Liver (tissue), 9 donors: Measurements from ENCODE around the gene TAF5. TPM values are rescaled to one million over a fixed set of nuclear protein-coding genes. Genes with fewer than 3 reads are reported as not detected.

Experiments used
- DNase-seq: peaks from one replicate; pipeline ENCODE4 v3.0.0-alpha.2; 2017; ENCODE audit warnings: low spot score
- H3K27ac ChIP-seq, 2 donors: one replicate each; pipeline ENCODE4 v1.7.0; 2013; ENCODE audit warnings: inconsistent platforms in 2 of 2, low read length in 2 of 2, control low read depth in 1 of 2, low read depth in 1 of 2, mild to moderate bottlenecking in 1 of 2
- H3K27me3 ChIP-seq, 4 donors: one replicate each; pipeline versions ENCODE4 v1.6.1 to v1.7.0; 2013; ENCODE audit warnings: low read length in 3 of 4, inconsistent platforms in 1 of 4, mild to moderate bottlenecking in 1 of 4, moderate library complexity in 1 of 4; ENCODE audit not compliant: control insufficient read depth in 4 of 4, insufficient read depth in 4 of 4
- H3K36me3 ChIP-seq, 4 donors: one replicate each; pipeline versions ENCODE4 v1.6.1 to v1.7.0; 2013; ENCODE audit warnings: low read length in 3 of 4, mild to moderate bottlenecking in 3 of 4, low read depth in 1 of 4, moderate library complexity in 1 of 4; ENCODE audit not compliant: control insufficient read depth in 4 of 4, insufficient read depth in 3 of 4
- H3K4me1 ChIP-seq, 4 donors: one replicate each; pipeline versions ENCODE4 v1.6.1 to v1.7.0; 2013; ENCODE audit warnings: low read length in 3 of 4, mild to moderate bottlenecking in 3 of 4, moderate library complexity in 1 of 4; ENCODE audit not compliant: control insufficient read depth in 4 of 4, insufficient read depth in 4 of 4
- H3K4me3 ChIP-seq, 3 donors: one replicate each; pipeline versions ENCODE4 v1.6.1 to v1.7.0; 2013; ENCODE audit warnings: low read length in 3 of 3, control low read depth in 1 of 3, low read depth in 1 of 3, mild to moderate bottlenecking in 1 of 3
- H3K9ac ChIP-seq, 2 donors: one replicate each; pipeline ENCODE4 v1.7.0; 2013; ENCODE audit warnings: low read length in 2 of 2, mild to moderate bottlenecking in 2 of 2, moderate library complexity in 2 of 2, control low read depth in 1 of 2, low read depth in 1 of 2
- H3K9me3 ChIP-seq, 4 donors: one replicate each; pipeline versions ENCODE4 v1.6.1 to v1.7.0; 2013; ENCODE audit warnings: low read length in 3 of 4; ENCODE audit not compliant: control insufficient read depth in 4 of 4
- ATF3 ChIP-seq: IDR thresholded peaks from 2 replicates; pipeline ENCODE4 v1.6.1; 2016; ENCODE audit warnings: antibody characterized with exemption
- EGR1 ChIP-seq, 2 donors: IDR thresholded peaks; 2 replicates each; pipeline ENCODE4 v1.6.1; 2016 to 2018; ENCODE audit warnings: antibody characterized with exemption in 2 of 2, low read depth in 2 of 2
- FOXA1 ChIP-seq: IDR thresholded peaks from 2 replicates; pipeline ENCODE4 v1.6.1; 2016; ENCODE audit warnings: antibody characterized with exemption
- FOXA2 ChIP-seq: IDR thresholded peaks from 2 replicates; pipeline ENCODE4 v1.6.1; 2016; ENCODE audit warnings: antibody characterized with exemption
- GABPA ChIP-seq, 2 donors: IDR thresholded peaks in 1 of 2; conservative IDR thresholded peaks in 1 of 2; 2 replicates each; pipeline ENCODE4 v1.6.1; 2016; ENCODE audit warnings: antibody characterized with exemption in 2 of 2, mild to moderate bottlenecking in 1 of 2, moderate library complexity in 1 of 2
- HNF4A ChIP-seq, 2 donors: conservative IDR thresholded peaks; 2 replicates each; pipeline ENCODE4 v1.6.1; 2016; ENCODE audit warnings: antibody characterized with exemption in 2 of 2, mild to moderate bottlenecking in 2 of 2
- HNF4G ChIP-seq: IDR thresholded peaks from 2 replicates; pipeline ENCODE4 v1.6.1; 2016; ENCODE audit warnings: antibody characterized with exemption
- JUND ChIP-seq, 2 donors: IDR thresholded peaks; 2 replicates each; pipeline ENCODE4 v1.6.1; 2016; ENCODE audit warnings: antibody characterized with exemption in 2 of 2
- NR2F2 ChIP-seq: IDR thresholded peaks from 2 replicates; pipeline ENCODE4 v1.6.1; 2016; ENCODE audit warnings: antibody characterized with exemption
- RAD21 ChIP-seq, 2 donors: IDR thresholded peaks; 2 replicates each; pipeline ENCODE4 v1.6.1; 2016; ENCODE audit warnings: antibody characterized with exemption in 2 of 2, mild to moderate bottlenecking in 2 of 2
- RXRA ChIP-seq, 2 donors: IDR thresholded peaks; 2 replicates each; pipeline ENCODE4 v1.6.1; 2017 to 2018; ENCODE audit warnings: antibody characterized with exemption in 2 of 2, mild to moderate bottlenecking in 1 of 2
- SP1 ChIP-seq: IDR thresholded peaks from 2 replicates; pipeline ENCODE4 v1.6.1; 2018; ENCODE audit warnings: antibody characterized with exemption, mild to moderate bottlenecking
- TAF1 ChIP-seq: conservative IDR thresholded peaks from 2 replicates; pipeline ENCODE4 v1.6.1; 2016; ENCODE audit warnings: antibody characterized with exemption, mild to moderate bottlenecking
- YY1 ChIP-seq: IDR thresholded peaks from 2 replicates; pipeline ENCODE4 v1.6.1; 2016; ENCODE audit warnings: antibody characterized with exemption, mild to moderate bottlenecking
- WGBS: extraction: QIAGEN DNeasy Blood & Tissue Kit; methylation state at CpG from one replicate; pipeline ENCODE4 v1.1.7; 2013; 5-methylcytosine and 5-hydroxymethylcytosine counted together
- polyA plus RNA-seq, 2 donors: library from polyadenylated mRNA; stranded (reverse) in 1 of 2; unstranded in 1 of 2; fragments of 200-250 nt in 1 of 2; fragments of >200 nt in 1 of 2; fragmentation: Nextera tagmentation in 1 of 2; extraction: Ambion mirVana in 1 of 2; gene quantifications; one replicate each; pipeline versions ENCODE4 v1.2.1 to v1.2.3, GENCODE V29; 2013 to 2015
- total RNA-seq, 2 donors: library from RNA; depleted of rRNA; stranded (reverse); fragments of >200 nt; gene quantifications; one replicate each; pipeline ENCODE4 v1.2.3, GENCODE V29; 2014
- TF ChIP-seq, protein P1 (sequence below): IDR thresholded peaks from 2 replicates; pipeline ENCODE4 v1.6.1; 2016; ENCODE audit warnings: antibody characterized with exemption, mild to moderate bottlenecking
- TF ChIP-seq, protein P2 (sequence below): IDR thresholded peaks from 2 replicates; pipeline ENCODE4 v1.6.1; 2016; ENCODE audit warnings: antibody characterized with exemption
- TF ChIP-seq, protein P3 (sequence below): fragments of 150-350 bp; IDR thresholded peaks from 2 replicates; pipeline ENCODE4 v1.5.1; 2017; ENCODE audit warnings: improper control_type of control experiment, low read depth, low read length; ENCODE audit not compliant: missing input control
- donor health status: healthy.
- donor health status: healthy.
- donor health status: healthy.
- donor health status: healthy.
- donor health status: healthy.

The TAF5 gene
- total and polyA plus RNA-seq, 4 donors: 0.90 to 5.6 (median 2.6) TPM

GRCh38 chr10:103373544-103373943, 5.8 kb downstream of the TAF5 start (continued):
- TF ChIP-seq, protein P1, sequence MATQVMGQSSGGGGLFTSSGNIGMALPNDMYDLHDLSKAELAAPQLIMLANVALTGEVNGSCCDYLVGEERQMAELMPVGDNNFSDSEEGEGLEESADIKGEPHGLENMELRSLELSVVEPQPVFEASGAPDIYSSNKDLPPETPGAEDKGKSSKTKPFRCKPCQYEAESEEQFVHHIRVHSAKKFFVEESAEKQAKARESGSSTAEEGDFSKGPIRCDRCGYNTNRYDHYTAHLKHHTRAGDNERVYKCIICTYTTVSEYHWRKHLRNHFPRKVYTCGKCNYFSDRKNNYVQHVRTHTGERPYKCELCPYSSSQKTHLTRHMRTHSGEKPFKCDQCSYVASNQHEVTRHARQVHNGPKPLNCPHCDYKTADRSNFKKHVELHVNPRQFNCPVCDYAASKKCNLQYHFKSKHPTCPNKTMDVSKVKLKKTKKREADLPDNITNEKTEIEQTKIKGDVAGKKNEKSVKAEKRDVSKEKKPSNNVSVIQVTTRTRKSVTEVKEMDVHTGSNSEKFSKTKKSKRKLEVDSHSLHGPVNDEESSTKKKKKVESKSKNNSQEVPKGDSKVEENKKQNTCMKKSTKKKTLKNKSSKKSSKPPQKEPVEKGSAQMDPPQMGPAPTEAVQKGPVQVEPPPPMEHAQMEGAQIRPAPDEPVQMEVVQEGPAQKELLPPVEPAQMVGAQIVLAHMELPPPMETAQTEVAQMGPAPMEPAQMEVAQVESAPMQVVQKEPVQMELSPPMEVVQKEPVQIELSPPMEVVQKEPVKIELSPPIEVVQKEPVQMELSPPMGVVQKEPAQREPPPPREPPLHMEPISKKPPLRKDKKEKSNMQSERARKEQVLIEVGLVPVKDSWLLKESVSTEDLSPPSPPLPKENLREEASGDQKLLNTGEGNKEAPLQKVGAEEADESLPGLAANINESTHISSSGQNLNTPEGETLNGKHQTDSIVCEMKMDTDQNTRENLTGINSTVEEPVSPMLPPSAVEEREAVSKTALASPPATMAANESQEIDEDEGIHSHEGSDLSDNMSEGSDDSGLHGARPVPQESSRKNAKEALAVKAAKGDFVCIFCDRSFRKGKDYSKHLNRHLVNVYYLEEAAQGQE: no peak
- TF ChIP-seq EGR1 (IDR thresholded peaks at IDR 0.05; ENCODE audit: low read depth in 2 of 2): no peak

DNA sequence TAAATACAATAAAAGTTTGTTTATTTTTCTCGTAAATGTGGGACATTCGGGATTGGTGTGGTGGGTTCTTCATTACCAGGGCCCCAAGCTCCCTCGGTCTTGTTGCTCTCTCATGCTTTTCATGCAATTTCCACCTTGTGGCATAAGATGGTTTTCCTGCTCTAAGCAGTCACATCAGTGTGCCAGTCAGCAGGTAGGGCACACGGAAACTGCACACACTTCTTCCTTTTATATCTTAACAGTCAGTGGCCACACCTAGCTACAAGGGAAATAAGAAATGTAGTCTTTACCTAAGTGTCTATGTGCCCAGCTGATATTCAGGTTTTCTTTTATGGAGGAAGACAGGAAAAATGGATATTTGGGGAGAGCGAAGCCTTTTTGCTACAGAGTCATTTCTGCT, 6.5 kb downstream of the TAF5 start:
- H3K36me3 ChIP-seq: peaks cover 6 to 24% (median 13%) of the 10 kb centered on the region in 4 donors
- H3K9me3 ChIP-seq: no peaks in the 10 kb centered on the region
- no peak for DNase-seq
- no peak overlapping the region for H3K27ac ChIP-seq
- WGBS: 93% methylated on average over 5 of the region's 5 CpGs
- H3K9ac ChIP-seq: no peak overlapping the region
- H3K4me3 ChIP-seq: no peak overlapping the region
- TF ChIP-seq YY1: no peak
- TF ChIP-seq, protein P2, sequence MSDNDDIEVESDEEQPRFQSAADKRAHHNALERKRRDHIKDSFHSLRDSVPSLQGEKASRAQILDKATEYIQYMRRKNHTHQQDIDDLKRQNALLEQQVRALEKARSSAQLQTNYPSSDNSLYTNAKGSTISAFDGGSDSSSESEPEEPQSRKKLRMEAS: no peak
- no peak for TF ChIP-seq JUND (IDR thresholded peaks at IDR 0.05)
- no peak for TF ChIP-seq EGR1 (IDR thresholded peaks at IDR 0.05; ENCODE audit: low read depth in 2 of 2)
- TF ChIP-seq NR2F2: no peak
- no peak for TF ChIP-seq TAF1
- TF ChIP-seq HNF4A (conservative IDR thresholded peaks at IDR 0.05): no peak
- TF ChIP-seq FOXA1: no peak
- TF ChIP-seq, protein P3, sequence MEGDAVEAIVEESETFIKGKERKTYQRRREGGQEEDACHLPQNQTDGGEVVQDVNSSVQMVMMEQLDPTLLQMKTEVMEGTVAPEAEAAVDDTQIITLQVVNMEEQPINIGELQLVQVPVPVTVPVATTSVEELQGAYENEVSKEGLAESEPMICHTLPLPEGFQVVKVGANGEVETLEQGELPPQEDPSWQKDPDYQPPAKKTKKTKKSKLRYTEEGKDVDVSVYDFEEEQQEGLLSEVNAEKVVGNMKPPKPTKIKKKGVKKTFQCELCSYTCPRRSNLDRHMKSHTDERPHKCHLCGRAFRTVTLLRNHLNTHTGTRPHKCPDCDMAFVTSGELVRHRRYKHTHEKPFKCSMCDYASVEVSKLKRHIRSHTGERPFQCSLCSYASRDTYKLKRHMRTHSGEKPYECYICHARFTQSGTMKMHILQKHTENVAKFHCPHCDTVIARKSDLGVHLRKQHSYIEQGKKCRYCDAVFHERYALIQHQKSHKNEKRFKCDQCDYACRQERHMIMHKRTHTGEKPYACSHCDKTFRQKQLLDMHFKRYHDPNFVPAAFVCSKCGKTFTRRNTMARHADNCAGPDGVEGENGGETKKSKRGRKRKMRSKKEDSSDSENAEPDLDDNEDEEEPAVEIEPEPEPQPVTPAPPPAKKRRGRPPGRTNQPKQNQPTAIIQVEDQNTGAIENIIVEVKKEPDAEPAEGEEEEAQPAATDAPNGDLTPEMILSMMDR: no peak
- no peak for TF ChIP-seq ATF3
- TF ChIP-seq RAD21 (IDR thresholded peaks at IDR 0.05): no peak
- TF ChIP-seq SP1: no peak
- no peak for TF ChIP-seq HNF4G
- H3K4me1 ChIP-seq: peaks cover 0 to 3% (median under 1%) of the 10 kb centered on the region in 4 donors
- H3K27me3 ChIP-seq: no peaks in the 10 kb centered on the region

- Histone ChIP-seq H3K4me1 (no peaks in the 10 kb centered on the region), H3K4me3 (no peak overlapping the region), H3K36me3 (peaks cover 5 to 36% (median 20%) of the 10 kb centered on the region in 4 donors), H3K27ac (no peak overlapping the region), H3K27me3 (no peaks in the 10 kb centered on the region), H3K9ac (no peak overlapping the region), H3K9me3 (no peaks in the 10 kb centered on the region)
- 96% methylated on average over 5 of the region's 5 CpGs for WGBS
- no peak for DNase-seq
- no peak for TF ChIP-seq ATF3
- no peak for TF ChIP-seq FOXA1
- TF ChIP-seq, protein P2: no peak
- no peak for TF ChIP-seq EGR1 (IDR thresholded peaks at IDR 0.05; ENCODE audit: low read depth in 2 of 2)
- TF ChIP-seq, protein P1: no peak
- TF ChIP-seq RXRA (IDR thresholded peaks at IDR 0.05): no peak
- TF ChIP-seq SP1: no peak
- TF ChIP-seq JUND (IDR thresholded peaks at IDR 0.05): no peak
- no peak for TF ChIP-seq TAF1
- no peak for TF ChIP-seq GABPA (IDR thresholded peaks at IDR 0.05 in 1 of 2, conservative IDR thresholded peaks at IDR 0.05 in 1 of 2)
- no peak for TF ChIP-seq HNF4A (conservative IDR thresholded peaks at IDR 0.05)
- TF ChIP-seq YY1: no peak
- TF ChIP-seq HNF4G: no peak
- TF ChIP-seq NR2F2: no peak
- no peak for TF ChIP-seq FOXA2
Measured at GRCh38 chr10:103382769-103383168, 15.0 kb downstream of the TAF5 start.
